Naive thymus-derived CD8-positive, alpha-beta T cell (primary cell): Measurements from ENCODE around the gene MRPL17. TPM values are rescaled to one million over a fixed set of nuclear protein-coding genes. Genes with fewer than 3 reads are reported as not detected.

ENCODE experiments used
- ATAC-seq, 2 donors: fragments of 150-1000 bp; cut with Tn5 transposase in 1 of 2; sonication (Bioruptor Pico), chemical (Tn5 transposase) in 1 of 2; 1 replicate in 1 of 2; 2 replicates in 1 of 2; pipeline ENCODE4 v1.10.0; 2021; ENCODE audit warnings: mild to moderate bottlenecking in 2 of 2, moderate library complexity in 2 of 2
- POLR2A ChIA-PET: fragments of 350-600 bp; sonication (Branson Sonifier 250); formaldehyde crosslinking; loops from one replicate; lab custom pipeline; 2021; ENCODE audit warnings: antibody characterized with exemption; lab: Charles Lee
- DNase-seq, 10 donors: peaks; one replicate each; pipeline versions ENCODE4 v3.0.0 to v3.0.0-alpha.2; 2020 to 2022
- H3K27ac Mint-ChIP-seq, 10 donors: one replicate each; pipeline ENCODE4 v1.8.0; 2020 to 2022; ENCODE audit warnings: mild to moderate bottlenecking in 10 of 10, mixed read lengths in 10 of 10, moderate library complexity in 4 of 10, inconsistent platforms in 1 of 10
- H3K27me3 Mint-ChIP-seq, 5 donors: one replicate each; pipeline ENCODE4 v1.8.0; 2021 to 2022; ENCODE audit warnings: mixed read lengths in 5 of 5
- H3K36me3 Mint-ChIP-seq, 3 donors: one replicate each; pipeline ENCODE4 v1.8.0; 2020 to 2022; ENCODE audit warnings: mixed read lengths in 3 of 3, mild to moderate bottlenecking in 2 of 3, inconsistent platforms in 1 of 3
- H3K4me1 Mint-ChIP-seq, 4 donors: one replicate each; pipeline ENCODE4 v1.8.0; 2021 to 2022; ENCODE audit warnings: mixed read lengths in 4 of 4
- H3K4me3 Mint-ChIP-seq, 10 donors: one replicate each; pipeline ENCODE4 v1.8.0; 2020 to 2022; ENCODE audit warnings: mild to moderate bottlenecking in 10 of 10, mixed read lengths in 10 of 10, moderate library complexity in 6 of 10, inconsistent platforms in 1 of 10
- H3K9me3 Mint-ChIP-seq, 9 donors: one replicate each; pipeline ENCODE4 v1.8.0; 2020 to 2022; ENCODE audit warnings: mixed read lengths in 9 of 9, mild to moderate bottlenecking in 3 of 9, inconsistent platforms in 1 of 9, moderate library complexity in 1 of 9
- polyA plus RNA-seq, 3 donors: library from polyadenylated mRNA; unstranded; fragments of 300-500 nt; fragmentation: Illumina TruSeq; gene quantifications; one replicate each; pipeline ENCODE4 v1.2.3, GENCODE V29; 2021
- total RNA-seq, 8 experiments: library from RNA in 2 of 8; stranded (reverse) in 2 of 8; gene quantifications; one replicate each; pipeline ENCODE4 v1.2.3 and lab custom pipeline; 2021 to 2026

Gene MRPL17
- total and polyA plus RNA-seq, 5 experiments from 2014 or later: 16.2 to 30.1 (median 23.6) TPM

GRCh38 chr11:6630632-6631291 is 52.4 kb downstream of the MRPL17 start:
- DNase-seq (no peak), ATAC-seq (no peak)
- no peaks in the 10 kb centered on the region for H3K9me3 Mint-ChIP-seq
- H3K4me3 Mint-ChIP-seq: no peak overlapping the region
- POLR2A ChIA-PET: interaction anchor here (0.9 to 3.0 kb wide), 5 partner anchors 12 to 53 kb away, joined by 3 to 12 read pairs (median 3); partner anchors contain the start of genes MRPL17, TAF10 and TPP1
- peak overlapping the region in 3 of 10 donors; percentile 40 to 75 (median 67) for H3K27ac Mint-ChIP-seq
- H3K27me3 Mint-ChIP-seq: no peaks in the 10 kb centered on the region
- H3K4me1 Mint-ChIP-seq: peaks cover 10 to 38% (median 20%) of the 10 kb centered on the region in 4 donors
- peaks cover 0 to 37% (median 12%) of the 10 kb centered on the region in 3 donors for H3K36me3 Mint-ChIP-seq

Other genes with a start within 250 kb of the MRPL17 start
- gene HPX, start 242.4 kb downstream of the MRPL17 start, total RNA-seq: 1 to 10 TPM; 1.6 to 1.7 TPM
- not detected for gene HPX, start 242.4 kb downstream of the MRPL17 start, polyA plus RNA-seq
- 10 to 100 TPM; 20.7 to 25.9 TPM for gene TRIM3, start 209.4 kb downstream of the MRPL17 start, total RNA-seq
- gene TRIM3, start 209.4 kb downstream of the MRPL17 start, polyA plus RNA-seq: 1 to 10 TPM; 1.2 to 2.4 (median 1.8) TPM
- 10 to 100 TPM; 54.6 to 56.1 TPM for gene ARFIP2, start 202.0 kb downstream of the MRPL17 start, total RNA-seq
- 10 to 100 TPM; 31.1 to 43.8 (median 38.3) TPM for gene ARFIP2, start 202.0 kb downstream of the MRPL17 start, polyA plus RNA-seq
- 10 to 100 TPM; 69.2 to 71.5 TPM for gene TIMM10B, start 201.8 kb downstream of the MRPL17 start, total RNA-seq
- 10 to 100 TPM; 30.5 to 42.7 (median 30.9) TPM for gene TIMM10B, start 201.8 kb downstream of the MRPL17 start, polyA plus RNA-seq
- gene DNHD1, start 186.1 kb downstream of the MRPL17 start, total RNA-seq: 10 to 100 TPM; 62.4 to 62.8 TPM
- 1 to 10 TPM; 1.0 to 1.9 (median 1.1) TPM for gene DNHD1, start 186.1 kb downstream of the MRPL17 start, polyA plus RNA-seq
- gene RRP8, start 79.7 kb downstream of the MRPL17 start, total RNA-seq: 10 to 100 TPM; 35.3 to 35.7 TPM
- 10 to 100 TPM; 17.8 to 25.9 (median 20.9) TPM for gene RRP8, start 79.7 kb downstream of the MRPL17 start, polyA plus RNA-seq
- 10 to 100 TPM; 88.5 to 93.5 TPM for gene ILK, start 79.6 kb downstream of the MRPL17 start, total RNA-seq
- gene ILK, start 79.6 kb downstream of the MRPL17 start, polyA plus RNA-seq: 10 to 100 TPM; 63.7 to 72.5 (median 68.5) TPM
- 100 to 1,000 TPM; 107 to 116 TPM for gene TAF10, start 71.1 kb downstream of the MRPL17 start, total RNA-seq
- gene TAF10, start 71.1 kb downstream of the MRPL17 start, polyA plus RNA-seq: 100 to 1,000 TPM; 247 to 332 (median 249) TPM
- 100 to 1,000 TPM; 130 TPM for gene TPP1, start 63.9 kb downstream of the MRPL17 start, total RNA-seq
- gene TPP1, start 63.9 kb downstream of the MRPL17 start, polyA plus RNA-seq: 100 to 1,000 TPM in 1 of 3 donors, 10 to 100 TPM in 2; 84.8 to 107 (median 85.1) TPM
- 10 to 100 TPM; 14.4 to 14.9 TPM for gene DCHS1, start 27.5 kb downstream of the MRPL17 start, total RNA-seq
- gene DCHS1, start 27.5 kb downstream of the MRPL17 start, polyA plus RNA-seq: 1 to 10 TPM; 2.2 to 6.1 (median 2.9) TPM
- not detected for gene OR2AG2, start 88.6 kb upstream of the MRPL17 start, total RNA-seq
- gene OR2AG2, start 88.6 kb upstream of the MRPL17 start, polyA plus RNA-seq: not detected
- not detected for gene OR2AG1, start 99.7 kb upstream of the MRPL17 start, total RNA-seq
- gene OR2AG1, start 99.7 kb upstream of the MRPL17 start, polyA plus RNA-seq: not detected
- gene OR6A2, start 116.3 kb upstream of the MRPL17 start, total RNA-seq: not detected
- not detected for gene OR6A2, start 116.3 kb upstream of the MRPL17 start, polyA plus RNA-seq
- gene OR10A5, start 162.3 kb upstream of the MRPL17 start, total RNA-seq: not detected
- not detected for gene OR10A5, start 162.3 kb upstream of the MRPL17 start, polyA plus RNA-seq
- gene OR10A2, start 179.7 kb upstream of the MRPL17 start, total RNA-seq: not detected
- not detected for gene OR10A2, start 179.7 kb upstream of the MRPL17 start, polyA plus RNA-seq
- gene OR10A4, start 193.3 kb upstream of the MRPL17 start, total RNA-seq: not detected
- not detected for gene OR10A4, start 193.3 kb upstream of the MRPL17 start, polyA plus RNA-seq
- not detected for gene OR2D2, start 209.2 kb upstream of the MRPL17 start, total RNA-seq
- not detected for gene OR2D2, start 209.2 kb upstream of the MRPL17 start, polyA plus RNA-seq
- gene OR2D3, start 237.7 kb upstream of the MRPL17 start, total RNA-seq: not detected
- not detected for gene OR2D3, start 237.7 kb upstream of the MRPL17 start, polyA plus RNA-seq
- gene ZNF215, start 243.1 kb upstream of the MRPL17 start, total RNA-seq: under 1 TPM; 0.16 to 0.18 TPM
- gene ZNF215, start 243.1 kb upstream of the MRPL17 start, polyA plus RNA-seq: not detected